Activated CD8-positive, alpha-beta memory T cell treated with anti-CD3 and anti-CD28 coated beads, Interleukin-2, amount 50 U/mL, for 1 hour (primary cell): ENCODE measurements around the gene ASGR1.
A peak's percentile ranks its signal among the peaks of the same experiment; 100 is the strongest.
"Not testable (repeated sequence)": the region's sequence is repeated elsewhere in the genome, so short reads cannot be mapped to it uniquely, and the experiment has no call there.

ENCODE experiments used
- DNase-seq: peaks from one replicate; pipeline ENCODE4 v3.0.0-alpha.2; 2020; ENCODE audit errors: extremely low read depth

The ASGR1 gene

DNA sequence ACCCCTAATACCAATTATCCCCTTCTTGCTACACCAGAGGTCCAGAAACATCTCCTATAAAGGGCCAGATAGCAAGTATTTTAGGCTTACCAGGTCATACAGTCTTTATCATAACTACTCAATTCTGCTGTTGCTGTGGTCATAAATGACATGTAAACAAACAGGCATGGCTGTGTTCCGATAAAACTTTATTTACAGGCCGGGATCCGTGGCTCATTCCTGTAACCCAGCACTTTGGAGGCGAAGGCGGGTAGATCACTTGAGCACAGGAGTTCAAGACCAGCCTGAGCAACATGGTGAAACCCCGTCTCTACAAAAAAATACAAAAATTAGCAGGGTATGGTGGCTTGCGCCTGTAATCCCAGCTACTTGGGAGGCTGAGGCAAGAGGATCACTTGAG is 12.3 kb downstream of the ASGR1 start:
- DNase-seq = no peak

GRCh38 chr17:7159571-7159970 is 19.6 kb downstream of the ASGR1 start:
- DNase-seq = not testable (repeated sequence)

DNA sequence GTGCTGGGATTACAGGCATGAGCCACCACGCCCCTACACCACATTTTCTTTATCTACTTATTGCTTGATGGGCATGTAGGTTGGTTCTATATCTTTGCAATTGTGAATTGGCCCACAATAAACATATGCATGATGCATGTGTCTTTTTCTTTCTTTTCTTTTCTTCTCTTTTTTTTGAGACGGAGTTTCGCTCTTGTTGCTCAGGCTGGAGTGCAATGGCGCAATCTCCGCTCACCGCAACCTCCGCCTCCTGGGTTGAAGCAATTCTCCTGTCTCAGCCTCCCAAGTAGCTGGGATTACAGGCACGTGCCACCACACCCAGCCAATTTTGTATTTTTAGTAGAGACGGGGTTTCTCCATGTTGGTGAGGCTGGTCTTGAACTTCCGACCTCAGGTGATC is 20.7 kb downstream of the ASGR1 start:
- DNase-seq = not testable (repeated sequence)

DNA sequence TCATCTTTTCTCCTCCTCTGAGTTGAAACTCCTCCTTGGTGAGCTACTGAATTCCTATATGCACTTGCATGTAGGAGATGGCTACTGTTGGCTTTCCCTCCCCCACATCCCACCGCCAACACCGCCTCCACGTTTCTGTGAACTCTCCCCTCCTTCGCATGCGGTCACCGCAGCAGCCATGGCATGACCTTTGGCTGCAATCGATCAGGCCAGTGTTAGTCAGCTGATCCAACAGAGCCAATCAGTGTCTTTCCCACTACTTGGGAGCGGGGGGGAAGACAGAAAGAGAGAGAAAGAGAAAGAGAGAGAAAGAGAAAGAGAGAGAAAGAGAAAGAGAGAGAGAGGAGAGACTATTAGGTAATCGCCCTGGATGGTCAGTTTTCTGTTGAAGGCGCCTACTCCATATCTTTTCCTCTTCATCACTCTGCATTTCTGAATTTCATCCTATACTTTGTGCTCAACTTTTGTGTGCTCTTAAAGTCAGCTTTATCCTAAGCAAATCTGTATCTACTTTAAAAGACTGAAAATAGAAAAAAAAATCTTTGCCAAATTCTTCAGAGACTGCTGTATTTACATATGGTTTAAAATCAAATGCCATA is 22.7 kb downstream of the ASGR1 start:
- DNase-seq = no peak

DNA sequence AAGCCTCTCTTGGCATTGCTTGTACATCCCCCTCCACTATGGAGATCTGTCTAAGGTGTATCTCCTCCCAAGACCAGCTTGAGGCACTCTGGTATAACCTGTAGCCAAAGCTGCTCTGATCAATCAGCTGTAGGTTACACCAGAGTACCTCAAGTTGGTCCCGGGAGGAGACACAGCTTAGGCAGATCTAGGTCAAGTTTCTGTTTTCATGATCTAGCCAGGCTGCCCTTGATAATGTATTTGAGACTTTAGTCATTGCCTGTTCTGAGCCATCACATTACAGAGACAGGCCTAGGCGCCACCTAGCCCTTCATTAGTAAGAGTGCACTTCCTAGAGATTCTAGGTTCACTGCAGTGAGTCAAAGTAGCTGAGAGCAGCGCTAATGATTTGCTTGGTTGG is 31.4 kb downstream of the ASGR1 start:
- no peak for DNase-seq

DNA sequence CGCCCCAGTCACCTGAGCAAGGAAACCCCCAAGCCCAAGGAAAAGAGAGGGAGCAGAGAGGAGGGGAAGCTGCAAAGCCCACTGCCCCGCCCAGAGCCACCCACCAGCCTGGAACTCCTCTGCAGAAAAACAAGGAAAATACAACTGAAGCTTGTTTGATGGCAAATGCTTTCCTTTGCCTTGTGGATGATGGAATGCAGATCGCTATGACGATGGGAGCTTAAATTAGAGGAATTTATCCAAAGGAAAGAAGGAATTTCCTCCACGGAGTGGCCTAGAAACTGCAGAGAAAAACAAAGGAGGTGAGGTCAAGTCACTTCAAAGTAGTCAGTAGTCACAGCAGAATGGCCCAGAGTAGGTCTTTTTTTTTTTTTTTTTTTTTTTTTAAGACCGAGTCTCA is 33.1 kb downstream of the ASGR1 start:
- no peak for DNase-seq

GRCh38 chr17:7144213-7144612 is 35.0 kb downstream of the ASGR1 start:
- no peak for DNase-seq

DNA sequence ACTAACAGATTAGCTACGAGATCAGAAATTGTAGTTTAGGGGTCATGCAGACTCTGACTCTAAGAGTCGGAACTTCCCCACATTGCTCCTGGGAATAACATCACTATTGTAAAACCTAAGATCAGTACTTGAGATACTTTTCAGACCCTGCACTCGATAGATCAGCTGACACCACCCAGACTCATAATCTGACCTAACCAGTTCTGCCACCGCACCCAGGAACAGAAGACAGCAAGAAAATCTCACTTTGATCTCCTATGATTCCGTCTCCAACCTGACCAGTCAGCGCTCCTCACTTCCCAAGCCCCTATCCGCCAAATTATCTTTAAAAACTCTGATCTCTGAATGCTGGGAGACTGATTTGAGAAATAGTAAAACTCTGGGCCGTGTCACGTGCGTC is 37.3 kb downstream of the ASGR1 start:
- DNase-seq = no peak

- DNase-seq = no peak
Measured at GRCh38 chr17:7139400-7139799, 39.8 kb downstream of the ASGR1 start.

GRCh38 chr17:7138800-7139381 is 40.3 kb downstream of the ASGR1 start:
- DNase-seq = no peak

GRCh38 chr17:7137171-7137943 is 41.8 kb downstream of the ASGR1 start:
- DNase-seq = no peak

DNA sequence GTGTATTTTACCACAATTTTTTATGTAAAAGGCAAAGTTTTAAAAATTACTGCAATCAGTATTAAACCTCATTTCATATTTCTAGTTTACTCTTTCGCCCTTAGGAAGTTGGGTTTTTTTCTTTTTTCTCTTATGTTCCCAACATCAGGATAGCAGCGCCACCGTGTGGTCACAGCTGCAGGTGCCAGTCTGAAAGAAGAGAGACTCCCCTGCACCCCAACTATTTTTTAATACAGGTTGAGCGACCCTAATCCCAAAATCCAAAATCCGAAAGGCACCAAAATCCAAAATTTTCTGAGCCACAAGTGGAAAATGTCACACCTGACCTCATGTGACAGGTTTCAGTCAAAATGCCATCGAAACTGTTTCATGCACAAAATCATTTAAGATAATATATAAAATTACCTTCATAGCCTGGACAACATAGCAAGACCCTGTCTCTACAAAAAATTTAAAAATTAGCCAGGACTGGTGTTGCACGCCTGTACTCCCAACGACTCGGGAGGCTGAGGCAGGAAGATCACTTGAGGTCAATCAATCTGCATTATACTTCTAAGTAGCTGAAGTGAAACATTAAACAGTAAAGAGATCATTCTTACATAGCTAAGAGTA is 42.8 kb downstream of the ASGR1 start:
- peak; percentile 56 for DNase-seq

- DNase-seq = no peak
Measured at GRCh38 chr17:7133916-7134315, 45.3 kb downstream of the ASGR1 start.

DNA sequence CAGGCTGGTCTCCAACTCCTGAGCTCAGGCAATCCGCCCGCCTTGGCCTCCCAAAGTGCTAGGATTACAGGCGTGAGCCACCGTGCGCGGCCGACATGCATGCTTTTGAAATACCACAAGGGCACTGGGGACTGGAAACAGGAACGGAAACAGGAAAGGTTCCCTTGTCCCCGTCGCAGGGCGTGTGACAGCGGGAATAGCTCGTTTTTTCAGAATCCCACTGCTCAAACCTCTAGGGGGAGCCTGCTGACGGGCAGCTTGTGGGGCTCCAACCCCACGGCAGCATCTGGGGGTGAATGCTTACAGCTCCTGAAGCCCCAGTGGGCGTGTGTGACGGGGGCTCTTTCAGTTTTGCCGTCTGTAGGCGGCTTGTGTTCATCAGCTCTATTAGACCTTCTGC is 45.7 kb downstream of the ASGR1 start:
- peak; percentile 12 for DNase-seq

DNA sequence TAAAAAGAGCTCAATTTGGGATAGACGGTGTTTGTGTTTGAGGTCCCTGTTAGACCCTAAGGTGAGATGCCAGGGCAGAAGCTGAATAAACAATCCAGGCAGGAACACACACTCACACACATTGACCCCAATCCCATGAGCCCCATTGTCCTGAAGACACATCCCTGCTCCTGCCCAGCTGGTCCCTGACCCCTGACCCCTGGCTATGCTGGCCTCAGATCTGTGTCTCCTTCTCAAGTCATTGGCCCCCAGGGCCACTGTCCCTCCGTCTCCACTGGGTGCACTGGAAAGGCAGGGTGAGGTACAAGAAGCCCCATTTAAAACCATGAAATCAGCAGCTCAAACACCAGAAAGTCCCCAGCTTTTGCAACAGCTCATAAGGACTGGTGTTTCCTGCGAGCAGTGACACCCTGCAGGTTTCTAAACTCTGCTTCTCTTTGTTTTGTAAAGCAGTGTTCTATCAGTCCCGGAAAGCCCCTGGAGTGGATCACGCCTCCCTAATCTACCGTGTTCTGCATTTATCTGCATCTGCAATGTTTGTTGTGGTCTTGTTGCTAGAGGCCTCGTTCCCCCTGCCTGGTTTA is 46.6 kb downstream of the ASGR1 start:
- DNase-seq = peak; percentile 28

GRCh38 chr17:7131423-7131791 is 47.8 kb downstream of the ASGR1 start:
- DNase-seq = no peak

GRCh38 chr17:7130621-7131422 is 48.3 kb downstream of the ASGR1 start:
- no peak for DNase-seq

GRCh38 chr17:7129311-7129710 is 49.9 kb downstream of the ASGR1 start:
- no peak for DNase-seq

- DNase-seq = no peak
Measured at GRCh38 chr17:7128160-7128559, 51.0 kb downstream of the ASGR1 start.

GRCh38 chr17:7127501-7127900 is 51.7 kb downstream of the ASGR1 start:
- not testable (repeated sequence) for DNase-seq

DNA sequence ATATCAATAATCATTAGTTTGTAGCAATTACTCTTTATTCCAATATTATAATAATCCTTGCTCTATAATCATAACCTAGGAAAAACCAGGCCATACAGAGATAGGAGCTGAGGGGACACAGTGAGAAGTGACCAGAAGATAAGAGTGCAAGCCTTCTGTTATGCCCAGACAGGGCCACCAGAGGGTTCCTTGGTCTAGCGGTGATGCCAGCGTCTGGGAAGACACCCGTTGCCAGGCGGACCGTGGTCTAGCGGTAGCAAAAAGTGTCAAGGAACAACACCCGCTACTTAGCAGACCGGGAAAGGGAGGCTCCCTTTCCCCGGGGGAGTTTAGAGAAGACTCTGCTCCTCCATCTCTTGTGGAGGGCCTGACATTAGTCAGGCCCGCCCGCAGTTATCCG is 52.8 kb downstream of the ASGR1 start:
- DNase-seq = not testable (repeated sequence)

DNA sequence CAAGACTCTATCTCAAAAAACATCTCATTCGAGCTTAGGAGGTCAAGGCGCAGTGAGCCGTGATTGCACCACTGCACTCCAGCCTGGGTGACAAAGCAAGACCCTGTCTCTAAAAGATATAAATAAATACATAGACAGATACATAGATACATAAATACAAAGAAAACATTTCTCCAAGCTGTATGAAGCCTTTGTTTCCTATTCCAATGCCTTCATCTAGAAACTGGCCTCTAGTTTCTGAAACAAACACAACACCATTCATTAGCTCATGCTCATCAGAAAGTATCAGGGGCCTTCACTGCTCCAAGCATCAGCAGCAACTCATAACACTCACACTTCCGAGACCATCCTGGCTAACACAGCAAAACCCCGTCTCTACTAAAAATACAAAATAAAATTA is 54.2 kb downstream of the ASGR1 start:
- DNase-seq = no peak
